Mammary epithelial cell (primary cell): ENCODE measurements around the gene SOAT2.

Experiments used
- CTCF ChIP-seq, 2 donors: IDR thresholded peaks in 1 of 2; conservative IDR thresholded peaks in 1 of 2; 2 replicates each; pipeline ENCODE4 v1.5.1; 2011 to 2012; ENCODE audit warnings: inconsistent platforms in 2 of 2, low read length in 2 of 2, mild to moderate bottlenecking in 2 of 2, control low read depth in 1 of 2, low read depth in 1 of 2; ENCODE audit not compliant: insufficient read depth in 1 of 2; ENCODE audit errors: extremely low read depth in 1 of 2
- EZH2 ChIP-seq: IDR thresholded peaks from 2 replicates; pipeline ENCODE4 v1.6.1; 2012; ENCODE audit warnings: low read length, inconsistent platforms, borderline replicate concordance

- TF ChIP-seq CTCF (conservative IDR thresholded peaks at IDR 0.05 in 1 of 2, IDR thresholded peaks at IDR 0.05 in 1 of 2; ENCODE audit: extremely low read depth in 1 of 2, insufficient read depth in 1 of 2, low read depth in 1 of 2, low read length in 2 of 2) (no peak), EZH2 (no peak)
These were observed 4.8 kb upstream of the SOAT2 start for GRCh38 chr12:53098354-53098981.
